ENCODE data around the gene METTL16. TPM values are rescaled to one million over a fixed set of nuclear protein-coding genes. Genes with fewer than 3 reads are reported as not detected.

METTL16 gene
- total and polyA plus RNA-seq, 9 of the 15 experiments (the other 6 are each of a cell fraction or from before 2014, with no cell fraction given), result 12.1 to 30.5 (median 19.8) TPM

- TF ChIP-seq ZNF445 (CRISPR knock-in tag; IDR thresholded peaks at IDR 0.05; ENCODE audit: low read depth) (no peak), ZNF121 (CRISPR knock-in tag; conservative IDR thresholded peaks at IDR 0.05) (no peak), RBM34 (IDR thresholded peaks at IDR 0.05; ENCODE audit: borderline replicate concordance, insufficient read depth, low read length) (no peak), E2F8 (IDR thresholded peaks at IDR 0.05; ENCODE audit: low read depth, partially characterized antibody) (no peak), ZFP30 (CRISPR knock-in tag; IDR thresholded peaks at IDR 0.05; ENCODE audit: borderline replicate concordance) (no peak), CBX2 (IDR thresholded peaks at IDR 0.05; ENCODE audit: insufficient read depth, low read length, poor library complexity, severe bottlenecking) (no peak), SIN3B (IDR thresholded peaks at IDR 0.05; ENCODE audit: low read depth) (no peak), BRF1 (IDR thresholded peaks at IDR 0.05; ENCODE audit: borderline replicate concordance, extremely low read depth, insufficient read length) (no peak)
- TF ChIP-seq, protein P1, sequence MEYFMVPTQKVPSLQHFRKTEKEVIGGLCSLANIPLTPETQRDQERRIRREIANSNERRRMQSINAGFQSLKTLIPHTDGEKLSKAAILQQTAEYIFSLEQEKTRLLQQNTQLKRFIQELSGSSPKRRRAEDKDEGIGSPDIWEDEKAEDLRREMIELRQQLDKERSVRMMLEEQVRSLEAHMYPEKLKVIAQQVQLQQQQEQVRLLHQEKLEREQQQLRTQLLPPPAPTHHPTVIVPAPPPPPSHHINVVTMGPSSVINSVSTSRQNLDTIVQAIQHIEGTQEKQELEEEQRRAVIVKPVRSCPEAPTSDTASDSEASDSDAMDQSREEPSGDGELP (CRISPR knock-in tag; IDR thresholded peaks at IDR 0.05; ENCODE audit: borderline replicate concordance), result peak; percentile 60; the same call in 1 of the 2 replicates
- TF ChIP-seq, protein P2, sequence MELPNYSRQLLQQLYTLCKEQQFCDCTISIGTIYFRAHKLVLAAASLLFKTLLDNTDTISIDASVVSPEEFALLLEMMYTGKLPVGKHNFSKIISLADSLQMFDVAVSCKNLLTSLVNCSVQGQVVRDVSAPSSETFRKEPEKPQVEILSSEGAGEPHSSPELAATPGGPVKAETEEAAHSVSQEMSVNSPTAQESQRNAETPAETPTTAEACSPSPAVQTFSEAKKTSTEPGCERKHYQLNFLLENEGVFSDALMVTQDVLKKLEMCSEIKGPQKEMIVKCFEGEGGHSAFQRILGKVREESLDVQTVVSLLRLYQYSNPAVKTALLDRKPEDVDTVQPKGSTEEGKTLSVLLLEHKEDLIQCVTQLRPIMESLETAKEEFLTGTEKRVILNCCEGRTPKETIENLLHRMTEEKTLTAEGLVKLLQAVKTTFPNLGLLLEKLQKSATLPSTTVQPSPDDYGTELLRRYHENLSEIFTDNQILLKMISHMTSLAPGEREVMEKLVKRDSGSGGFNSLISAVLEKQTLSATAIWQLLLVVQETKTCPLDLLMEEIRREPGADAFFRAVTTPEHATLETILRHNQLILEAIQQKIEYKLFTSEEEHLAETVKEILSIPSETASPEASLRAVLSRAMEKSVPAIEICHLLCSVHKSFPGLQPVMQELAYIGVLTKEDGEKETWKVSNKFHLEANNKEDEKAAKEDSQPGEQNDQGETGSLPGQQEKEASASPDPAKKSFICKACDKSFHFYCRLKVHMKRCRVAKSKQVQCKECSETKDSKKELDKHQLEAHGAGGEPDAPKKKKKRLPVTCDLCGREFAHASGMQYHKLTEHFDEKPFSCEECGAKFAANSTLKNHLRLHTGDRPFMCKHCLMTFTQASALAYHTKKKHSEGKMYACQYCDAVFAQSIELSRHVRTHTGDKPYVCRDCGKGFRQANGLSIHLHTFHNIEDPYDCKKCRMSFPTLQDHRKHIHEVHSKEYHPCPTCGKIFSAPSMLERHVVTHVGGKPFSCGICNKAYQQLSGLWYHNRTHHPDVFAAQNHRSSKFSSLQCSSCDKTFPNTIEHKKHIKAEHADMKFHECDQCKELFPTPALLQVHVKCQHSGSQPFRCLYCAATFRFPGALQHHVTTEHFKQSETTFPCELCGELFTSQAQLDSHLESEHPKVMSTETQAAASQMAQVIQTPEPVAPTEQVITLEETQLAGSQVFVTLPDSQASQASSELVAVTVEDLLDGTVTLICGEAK (IDR thresholded peaks at IDR 0.05), result no peak
- TF ChIP-seq, protein P2 (CRISPR knock-in tag; IDR thresholded peaks at IDR 0.05), result no peak
Measured at GRCh38 chr17:2396568-2397246, 115.0 kb downstream of the METTL16 start (continued).

All from K562 (cell line).